OCI-LY3 (cell line): Measurements from ENCODE around the gene MEAF6.
A peak's percentile ranks its signal among the peaks of the same experiment; 100 is the strongest.

Experiments
- H2AFZ ChIP-seq: fragments of 200-600, 300-600 bp; shearing (Covaris generic); 2 replicates; pipeline ENCODE4 v1.6.0; 2014; ENCODE audit warnings: antibody characterized with exemption, low read depth, low read length
- H3K27ac ChIP-seq: fragments of 200-600, 300-600 bp; sonication (generic); 2 replicates; pipeline ENCODE4 v1.5.1; 2014; ENCODE audit warnings: mild to moderate bottlenecking, low read length, moderate library complexity, mixed read lengths
- H3K27me3 ChIP-seq: fragments of 200-600, 300-600 bp; sonication (generic); 2 replicates; pipeline ENCODE4 v1.6.1; 2014; ENCODE audit warnings: low read depth, low read length, mixed read lengths
- H3K36me3 ChIP-seq: fragments of 200-600, 300-600 bp; sonication (generic); replicated peaks from 2 replicates; pipeline ENCODE3; 2014; ENCODE audit warnings: low read depth, low read length, mixed read lengths
- H3K4me1 ChIP-seq: fragments of 300-600, 200-600 bp; sonication (generic); 2 replicates; pipeline ENCODE4 v1.6.1; 2014; ENCODE audit warnings: low read length, mixed read lengths
- H3K4me2 ChIP-seq: fragments of 200-600, 300-600 bp; sonication (generic); 2 replicates; pipeline ENCODE4 v1.6.1; 2014; ENCODE audit warnings: low read length, mixed read lengths
- H3K4me3 ChIP-seq: fragments of 300-600, 200-600 bp; sonication (generic); 2 replicates; pipeline ENCODE4 v1.5.1; 2014; ENCODE audit warnings: antibody characterized with exemption, mild to moderate bottlenecking, low read length, moderate library complexity
- H3K79me2 ChIP-seq: fragments of 300-600, 200-600 bp; shearing (Covaris generic); 2 replicates; pipeline ENCODE4 v1.6.1; 2014; ENCODE audit warnings: mild to moderate bottlenecking, low read length, mixed read lengths
- H3K9ac ChIP-seq: fragments of 300-600, 200-600 bp; shearing (Covaris generic); 2 replicates; pipeline ENCODE4 v1.6.0; 2014; ENCODE audit warnings: mild to moderate bottlenecking, low read length, moderate library complexity
- H3K9me3 ChIP-seq: fragments of 200-600, 300-600 bp; shearing (Covaris generic); 2 replicates; pipeline ENCODE4 v1.6.1; 2014; ENCODE audit warnings: low read length, mixed read lengths; ENCODE audit not compliant: insufficient read depth
- H4K20me1 ChIP-seq: fragments of 200-600, 300-600 bp; sonication (generic); 2 replicates; pipeline ENCODE4 v1.6.1; 2016; ENCODE audit warnings: low read length, mixed read lengths; ENCODE audit not compliant: insufficient read depth
- CTCF ChIP-seq: fragments of 200-600, 300-600 bp; sonication (generic); IDR thresholded peaks from 2 replicates; pipeline ENCODE4 v1.5.1; 2014; ENCODE audit warnings: antibody characterized with exemption, low read length, low read depth
- EZH2phosphoT487 ChIP-seq: fragments of 200-600 bp; shearing (Covaris generic); IDR thresholded peaks from 2 replicates; pipeline ENCODE4 v1.6.1; 2018; ENCODE audit warnings: antibody characterized with exemption, mixed run types, low read depth

The MEAF6 gene

GRCh38 chr1:37514350-37515184 lies at the start of gene MEAF6:
TSS of gene MEAF6 (minus strand) at chr1:37514766. CDS start at chr1:37514746, 20 bp downstream.
- Histone ChIP-seq H3K9ac (peak within 1 kb of the TSS; percentile 80), H3K4me3 (peak within 1 kb of the TSS; percentile 92), H3K4me2 (peak within 1 kb of the TSS; percentile 97), H4K20me1 (peaks cover 4% of the 10 kb centered on the region; the same call in 1 of the 2 replicates), H3K36me3 (peaks cover 8% of the 10 kb centered on the region), H3K9me3 (no peaks in the 10 kb centered on the region), H3K27ac (peak within 1 kb of the TSS; percentile 38; the same call in 1 of the 2 replicates), H3K27me3 (no peaks in the 10 kb centered on the region), H2AFZ (peak within 1 kb of the TSS; percentile 76), H3K79me2 (peaks cover 11% of the 10 kb centered on the region), H3K4me1 (peaks cover 10% of the 10 kb centered on the region)
- TF ChIP-seq CTCF, result peak; percentile 29
- TF ChIP-seq EZH2phosphoT487, result no peak

- Histone ChIP-seq H3K4me3 (no peak overlapping the region), H4K20me1 (no peaks in the 10 kb centered on the region), H3K4me2 (no peak overlapping the region), H2AFZ (no peak overlapping the region), H3K9me3 (no peaks in the 10 kb centered on the region), H3K79me2 (no peaks in the 10 kb centered on the region), H3K9ac (no peak overlapping the region), H3K27me3 (no peaks in the 10 kb centered on the region), H3K4me1 (no peaks in the 10 kb centered on the region), H3K36me3 (peaks cover 22% of the 10 kb centered on the region), H3K27ac (no peak overlapping the region)
- TF ChIP-seq CTCF (no peak), EZH2phosphoT487 (no peak)
Observed at GRCh38 chr1:37562984-37563383, 48.4 kb upstream of the MEAF6 start.

GRCh38 chr1:37561133-37562132 lies 46.9 kb upstream of the MEAF6 start:
- Histone ChIP-seq H3K4me2 (no peak overlapping the region), H3K36me3 (peaks cover 8% of the 10 kb centered on the region), H3K27ac (no peak overlapping the region), H3K79me2 (no peaks in the 10 kb centered on the region), H3K4me3 (no peak overlapping the region), H3K9ac (no peak overlapping the region), H3K4me1 (no peaks in the 10 kb centered on the region), H4K20me1 (no peaks in the 10 kb centered on the region), H3K9me3 (no peaks in the 10 kb centered on the region), H2AFZ (no peak overlapping the region), H3K27me3 (no peaks in the 10 kb centered on the region)
- TF ChIP-seq EZH2phosphoT487 (no peak), CTCF (peak; percentile 64)
